ENCODE measurements around the gene THSD4.

GRCh38 chr15:71125831-71126450, 10.7 kb downstream of the THSD4 start:
- TF ChIP-seq, protein P1, sequence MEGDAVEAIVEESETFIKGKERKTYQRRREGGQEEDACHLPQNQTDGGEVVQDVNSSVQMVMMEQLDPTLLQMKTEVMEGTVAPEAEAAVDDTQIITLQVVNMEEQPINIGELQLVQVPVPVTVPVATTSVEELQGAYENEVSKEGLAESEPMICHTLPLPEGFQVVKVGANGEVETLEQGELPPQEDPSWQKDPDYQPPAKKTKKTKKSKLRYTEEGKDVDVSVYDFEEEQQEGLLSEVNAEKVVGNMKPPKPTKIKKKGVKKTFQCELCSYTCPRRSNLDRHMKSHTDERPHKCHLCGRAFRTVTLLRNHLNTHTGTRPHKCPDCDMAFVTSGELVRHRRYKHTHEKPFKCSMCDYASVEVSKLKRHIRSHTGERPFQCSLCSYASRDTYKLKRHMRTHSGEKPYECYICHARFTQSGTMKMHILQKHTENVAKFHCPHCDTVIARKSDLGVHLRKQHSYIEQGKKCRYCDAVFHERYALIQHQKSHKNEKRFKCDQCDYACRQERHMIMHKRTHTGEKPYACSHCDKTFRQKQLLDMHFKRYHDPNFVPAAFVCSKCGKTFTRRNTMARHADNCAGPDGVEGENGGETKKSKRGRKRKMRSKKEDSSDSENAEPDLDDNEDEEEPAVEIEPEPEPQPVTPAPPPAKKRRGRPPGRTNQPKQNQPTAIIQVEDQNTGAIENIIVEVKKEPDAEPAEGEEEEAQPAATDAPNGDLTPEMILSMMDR (IDR thresholded peaks at IDR 0.05; ENCODE audit: insufficient read depth, low read length), result no peak
- TF ChIP-seq POLR2AphosphoS5 (IDR thresholded peaks at IDR 0.05; ENCODE audit: low read depth) (no peak), GABPA (IDR thresholded peaks at IDR 0.05; ENCODE audit: low read depth) (no peak), SPI1 (IDR thresholded peaks at IDR 0.05; ENCODE audit: borderline replicate concordance, low read depth) (no peak), REST (IDR thresholded peaks at IDR 0.05; ENCODE audit: insufficient replicate concordance, low read depth) (no peak)

Measured in HL-60 (cell line).